Renal cortex interstitium (tissue), 11 donors: ENCODE measurements around the gene ZNF750. TPM values are rescaled to one million over a fixed set of nuclear protein-coding genes. Genes with fewer than 3 reads are reported as not detected.

ENCODE experiments used
- DNase-seq, 11 donors: peaks; one replicate each; pipeline ENCODE4 v3.0.0-alpha.2; 2013; ENCODE audit warnings: low read depth in 9 of 11, low spot score in 4 of 11; ENCODE audit errors: extremely low read depth in 1 of 11
- polyA plus RNA-seq, 3 donors: library from polyadenylated mRNA; unstranded; fragments of 120-200 nt; gene quantifications; one replicate each; pipeline ENCODE4 v1.2.1, GENCODE V29; 2013; ENCODE audit not compliant: insufficient read length in 3 of 3

Gene ZNF750
- polyA plus RNA-seq, 3 donors: 1.6 to 2.0 (median 1.8) TPM

GRCh38 chr17:82875407-82875856, 35.6 kb upstream of the ZNF750 start:
- DNase-seq: no peak

DNA sequence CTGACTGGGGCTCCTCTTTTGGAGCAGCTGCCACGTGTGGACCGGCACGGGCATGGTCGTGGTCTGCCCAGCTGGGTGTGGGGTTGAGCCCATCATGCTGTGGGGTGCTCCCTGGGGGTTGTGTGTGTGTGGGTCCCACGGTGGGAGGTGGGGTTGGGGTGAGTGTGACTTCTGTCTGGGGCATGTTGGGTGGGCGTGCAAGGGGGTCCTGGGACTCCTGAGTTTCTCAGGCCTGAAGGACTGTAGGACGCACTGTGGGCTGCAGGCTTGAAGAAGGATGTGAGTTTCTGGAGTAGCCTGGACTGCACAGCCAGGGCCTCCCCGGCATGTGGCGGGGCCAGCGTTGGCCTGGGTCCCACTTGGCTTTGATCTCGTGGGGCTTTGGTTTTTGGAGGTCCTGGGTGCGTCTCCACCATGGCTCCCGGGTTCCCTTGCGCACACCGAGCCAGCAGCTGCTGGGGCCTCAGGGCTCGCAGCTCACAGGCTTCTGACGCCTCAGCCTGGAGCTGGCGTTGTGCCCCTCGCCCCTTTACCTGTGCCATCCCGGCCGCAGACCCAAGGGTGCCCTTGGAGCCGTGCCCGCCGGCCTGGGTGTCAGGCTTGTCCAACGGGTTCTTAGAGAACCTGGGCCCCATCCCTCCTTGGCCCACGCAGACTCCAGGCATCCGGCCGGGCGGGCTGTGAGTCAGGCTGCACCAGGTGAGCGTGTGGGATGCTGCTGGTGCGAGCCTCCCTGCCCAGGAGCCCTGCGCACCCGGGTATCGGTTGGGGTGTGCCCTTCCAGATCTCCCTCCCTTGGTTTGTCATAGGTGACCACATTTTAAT, 34.4 kb upstream of the ZNF750 start:
- no peak for DNase-seq

DNA sequence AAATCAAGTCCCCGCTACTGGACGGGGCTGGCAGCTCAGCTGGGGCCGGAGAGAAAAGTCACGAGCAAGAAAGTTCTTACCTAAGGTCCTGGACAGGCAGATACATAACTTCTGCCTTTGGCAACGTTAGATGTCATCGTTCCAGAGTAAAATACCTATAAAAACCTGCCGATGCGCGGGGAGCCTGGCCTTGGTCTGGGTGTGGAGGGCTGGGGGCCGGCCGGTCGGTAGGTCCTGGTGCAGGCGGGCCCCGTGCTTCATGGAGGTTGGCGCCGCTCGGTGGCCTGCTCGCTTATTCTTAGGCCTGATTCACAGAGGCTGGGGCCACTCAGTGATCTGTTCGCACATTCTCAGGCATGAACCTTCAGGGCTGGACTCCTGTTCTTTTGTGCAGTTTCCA, 33.7 kb upstream of the ZNF750 start:
- no peak for DNase-seq

DNA sequence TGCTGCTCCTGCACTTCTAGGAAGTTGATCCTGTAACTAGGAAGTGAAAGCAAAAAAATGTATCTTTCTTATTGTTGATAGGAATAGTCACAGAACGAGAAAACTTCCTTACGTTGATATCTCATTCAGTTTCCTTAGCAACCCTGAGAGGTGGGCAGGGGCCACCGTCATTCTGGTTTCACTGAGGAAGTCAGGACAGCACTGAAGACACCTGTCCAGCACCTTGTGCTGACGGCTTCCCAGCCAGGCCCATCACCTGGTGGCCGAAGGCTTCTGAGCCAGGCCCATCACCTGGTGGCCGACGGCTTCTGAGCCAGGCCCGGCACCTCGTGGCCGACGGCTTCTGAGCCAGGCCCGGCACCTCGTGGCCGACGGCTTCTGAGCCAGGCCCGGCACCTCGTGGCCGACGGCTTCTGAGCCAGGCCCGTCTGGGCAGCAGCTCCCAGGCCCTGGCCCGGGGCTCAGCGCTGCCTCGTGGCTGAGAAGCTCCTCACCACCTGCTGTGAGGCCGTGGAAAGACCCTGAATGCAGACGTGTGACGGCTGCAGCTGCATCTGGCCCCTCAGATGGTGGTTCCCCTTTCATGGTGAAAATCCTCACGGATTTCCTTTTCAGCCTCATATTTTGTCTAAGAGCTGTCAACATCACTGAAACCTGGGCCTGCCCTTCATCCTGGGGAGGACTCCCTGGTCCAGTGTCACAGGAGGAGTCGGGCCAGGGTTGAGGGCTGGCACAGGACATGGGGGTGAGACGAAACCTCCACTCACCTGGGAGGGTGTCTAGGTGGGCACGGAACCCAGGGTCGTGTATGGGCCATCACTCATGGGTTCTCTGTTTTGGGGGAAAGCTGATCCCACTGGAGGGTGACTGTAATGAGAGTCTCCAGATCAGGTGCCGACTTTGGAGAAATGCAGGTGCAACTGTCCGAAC, 33.0 kb upstream of the ZNF750 start:
- DNase-seq: no peak

DNA sequence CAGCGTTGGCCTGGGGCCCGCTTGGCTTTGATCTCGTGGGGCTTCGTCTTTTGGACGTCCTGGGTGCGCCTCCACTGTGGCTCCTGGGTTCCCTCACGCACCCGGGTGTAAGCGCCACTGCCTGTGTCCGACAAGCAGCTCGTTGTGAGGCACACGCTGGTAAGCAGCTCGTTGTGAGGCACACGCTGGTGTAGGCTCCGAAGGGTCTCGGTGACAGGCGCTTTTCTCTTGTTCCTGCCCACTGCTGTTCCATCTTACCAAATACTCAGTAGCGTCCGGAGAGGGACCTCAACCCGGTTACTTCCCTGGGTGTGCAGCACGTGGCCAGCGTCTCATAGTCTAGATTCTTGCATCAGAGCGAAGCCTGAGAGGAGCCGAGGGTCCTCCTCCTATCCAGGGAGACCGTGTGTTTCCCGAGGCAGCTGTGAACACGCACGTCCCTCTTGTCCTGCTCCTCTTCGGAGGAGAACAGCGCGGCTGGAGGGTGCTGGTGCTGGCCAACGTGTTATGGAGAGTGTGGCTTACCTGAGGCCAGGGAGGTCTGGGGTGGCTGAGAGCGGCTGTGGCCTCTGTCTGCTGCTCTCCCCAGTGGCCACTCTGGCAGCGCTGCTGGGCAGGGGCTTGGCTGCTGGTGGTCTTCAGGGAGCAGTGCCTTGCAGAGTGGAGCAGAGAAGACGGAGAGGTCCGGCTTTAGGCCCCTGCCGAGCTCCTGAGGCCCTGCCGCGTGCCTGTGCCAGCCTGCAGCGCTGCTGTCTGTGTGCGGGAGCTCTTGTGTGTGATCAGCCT, 32.1 kb upstream of the ZNF750 start:
- no peak for DNase-seq

GRCh38 chr17:82871056-82871775, 31.4 kb upstream of the ZNF750 start:
- no peak for DNase-seq

GRCh38 chr17:82870541-82870940, 30.7 kb upstream of the ZNF750 start:
- DNase-seq: no peak

DNA sequence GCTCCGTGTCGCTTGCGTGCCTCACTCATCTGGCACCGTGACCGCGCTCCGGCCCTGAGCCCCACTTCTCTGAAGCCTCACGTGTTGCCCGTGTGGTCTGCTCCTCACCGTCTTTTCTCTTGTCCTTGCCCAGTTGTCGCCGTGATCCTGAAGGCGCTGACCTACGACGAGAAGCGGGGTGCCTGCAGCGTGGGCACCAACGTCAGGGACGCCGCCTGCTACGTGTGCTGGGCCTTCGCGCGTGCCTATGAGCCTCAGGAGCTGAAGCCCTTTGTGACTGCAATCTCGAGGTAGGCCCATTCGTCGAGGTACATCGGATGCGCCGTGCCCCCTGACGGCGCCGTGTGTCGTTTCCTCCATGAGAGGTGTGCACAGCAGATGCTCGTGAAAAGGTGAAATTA, 30.3 kb upstream of the ZNF750 start:
- DNase-seq: no peak

DNA sequence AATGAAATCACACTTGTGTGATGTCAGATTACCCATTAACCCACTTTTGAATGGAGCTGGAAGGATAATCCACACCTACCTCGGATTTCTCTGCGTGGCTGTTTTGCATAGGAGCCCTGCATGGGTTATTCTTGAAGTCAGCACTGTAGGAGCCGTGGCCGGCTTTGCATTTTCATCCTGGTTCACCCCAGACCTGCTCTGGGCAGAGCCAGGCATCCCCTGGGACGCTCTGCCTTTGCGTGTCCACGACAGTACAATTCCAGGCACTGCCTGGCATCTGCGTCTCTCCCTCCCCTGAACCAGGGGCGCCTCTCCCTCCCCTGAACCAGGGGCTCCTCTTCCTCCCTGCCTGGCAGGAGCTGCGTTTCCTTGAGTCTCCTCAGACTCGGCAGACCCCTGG, 29.7 kb upstream of the ZNF750 start:
- no peak for DNase-seq

GRCh38 chr17:82868715-82869131, 28.9 kb upstream of the ZNF750 start:
- DNase-seq: no peak

DNA sequence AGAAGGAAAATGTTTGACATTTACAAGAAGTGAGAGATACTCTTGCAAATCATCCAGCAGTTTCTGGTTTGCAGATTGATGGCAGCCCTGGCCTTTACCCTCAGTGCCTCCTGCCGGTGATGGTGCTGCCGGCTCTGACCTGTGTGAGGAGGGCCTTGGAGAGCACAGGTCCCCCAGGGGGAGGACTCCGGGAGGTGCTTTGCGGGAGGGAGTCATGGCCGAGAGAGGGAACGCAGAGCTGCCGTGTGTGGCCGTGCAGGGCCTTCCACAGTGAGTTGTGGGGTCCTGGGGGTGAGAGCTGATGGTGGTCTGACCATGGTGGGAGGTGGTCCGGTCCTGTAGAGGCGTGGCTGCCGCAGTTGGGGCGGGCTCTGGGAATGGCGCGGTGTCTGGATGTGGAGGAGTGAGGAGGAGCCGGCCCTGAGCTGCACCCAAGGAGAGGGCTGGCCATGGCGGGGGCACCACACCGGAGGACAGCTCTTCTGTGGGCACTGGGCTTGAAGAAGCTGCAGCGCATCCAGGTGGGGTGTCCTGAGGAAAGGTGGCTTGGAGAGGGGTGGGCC, 28.0 kb upstream of the ZNF750 start:
- DNase-seq: no peak

DNA sequence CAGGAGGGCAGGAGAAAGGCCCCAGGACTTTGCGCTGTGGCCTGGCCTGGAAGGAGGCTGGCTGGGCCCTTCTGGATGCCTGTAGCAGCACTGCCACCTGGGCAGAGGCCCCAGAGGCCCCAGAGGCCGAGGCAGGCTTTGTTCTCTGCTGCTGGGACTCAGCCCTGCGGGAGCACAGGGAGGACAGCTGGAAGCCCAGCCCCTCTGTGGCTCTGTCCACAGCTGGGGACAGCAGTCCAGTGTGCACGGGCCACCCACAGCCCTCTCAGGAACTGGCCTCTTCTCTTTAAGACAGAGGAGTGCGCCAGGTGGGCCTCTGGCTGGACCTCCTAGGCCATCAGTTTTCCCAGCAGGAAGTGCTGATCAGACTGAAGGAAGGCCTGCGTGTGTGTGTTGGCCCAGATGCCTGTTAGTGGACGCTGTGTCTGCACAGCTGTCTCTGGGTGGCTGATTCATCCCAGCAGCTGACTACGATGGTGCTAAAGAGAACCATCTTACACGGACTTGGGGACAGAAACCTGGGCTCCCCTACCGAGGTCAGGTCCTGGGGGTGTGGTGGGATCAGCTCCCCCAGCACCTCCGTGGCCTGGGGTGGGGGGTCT, 26.9 kb upstream of the ZNF750 start:
- DNase-seq: no peak

DNA sequence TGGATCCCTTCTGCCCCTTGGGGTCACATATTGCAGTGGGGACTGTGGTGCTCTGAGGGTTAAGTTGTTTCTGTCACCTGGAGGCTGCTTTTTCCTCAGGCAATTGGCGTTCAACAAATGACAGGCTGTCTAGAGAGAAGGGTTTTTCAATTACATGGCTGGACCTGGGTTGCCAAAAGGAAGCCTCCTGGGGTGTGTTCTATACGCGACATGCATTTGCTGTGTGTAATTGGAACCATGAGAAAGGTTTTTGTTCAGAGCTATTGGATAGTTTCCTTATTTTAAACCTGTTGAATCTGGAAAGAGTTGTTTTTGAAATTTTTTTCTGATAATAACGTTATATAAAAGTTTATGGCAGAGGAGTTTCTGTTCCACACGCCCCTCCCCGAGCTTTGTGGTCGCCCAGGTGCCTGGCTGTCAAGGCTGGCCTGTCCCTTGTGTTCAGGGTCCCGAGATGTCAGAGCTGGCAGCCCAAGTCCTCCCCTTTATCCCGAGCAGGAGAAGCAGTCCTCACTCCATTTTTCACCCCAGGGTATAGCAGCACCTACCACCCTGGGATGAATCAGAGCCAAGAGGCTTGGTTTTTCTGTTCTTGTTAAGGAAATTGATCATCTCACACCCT, 26.1 kb upstream of the ZNF750 start:
- no peak for DNase-seq

GRCh38 chr17:82865274-82865673, 25.5 kb upstream of the ZNF750 start:
- DNase-seq: no peak

DNA sequence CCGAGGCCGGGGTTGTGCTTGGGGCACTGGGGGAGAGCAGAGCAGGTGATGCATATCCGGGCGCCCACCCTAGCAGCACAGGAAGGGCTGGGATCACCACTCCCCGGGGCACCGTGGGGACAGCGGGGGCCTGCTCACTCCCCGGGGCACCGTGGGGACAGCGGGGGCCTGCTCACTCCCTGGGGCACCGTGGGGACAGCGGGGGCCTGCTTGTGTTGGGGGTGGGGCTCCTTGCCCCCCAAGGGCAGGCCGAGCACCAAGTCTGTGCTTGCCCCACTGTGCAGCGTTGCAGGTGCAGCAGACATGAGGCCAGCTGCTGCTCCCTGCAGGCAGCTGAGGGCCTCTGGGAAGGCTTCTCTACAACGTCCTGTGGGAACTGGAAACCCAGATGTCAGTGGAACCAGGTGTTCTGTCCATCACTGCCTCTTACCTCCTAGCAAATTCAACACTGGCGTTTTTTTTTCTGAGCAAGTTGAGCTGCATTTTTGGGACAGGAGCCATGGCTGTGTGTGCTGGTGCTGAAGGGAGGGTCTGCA, 25.0 kb upstream of the ZNF750 start:
- no peak for DNase-seq

- DNase-seq: no peak
Observed at GRCh38 chr17:82863941-82864712, 24.3 kb upstream of the ZNF750 start.
